Activated naive CD4-positive, alpha-beta T cell treated with anti-CD3 and anti-CD28 coated beads, Interleukin-2, amount 50 U/mL, for 16 hours (primary cell): ENCODE results near the gene APPL2.
"Not testable (repeated sequence)": the region's sequence is repeated elsewhere in the genome, so short reads cannot be mapped to it uniquely, and the experiment has no call there.

Experiments
- DNase-seq: peaks from one replicate; pipeline ENCODE4 v3.0.0-alpha.2; 2020

APPL2 gene

GRCh38 chr12:105235732-105236476 lies at the start of gene APPL2:
Gene APPL2, minus strand, starts transcription at chr12:105236174. Its CDS starts 162 bp downstream, at chr12:105236012.
- DNase-seq = peak; percentile 84

GRCh38 chr12:105285378-105285777 lies 49.4 kb upstream of the APPL2 start:
- no peak for DNase-seq

- no peak for DNase-seq
Observed at GRCh38 chr12:105281694-105282049, 45.7 kb upstream of the APPL2 start.

- DNase-seq = no peak
Observed at GRCh38 chr12:105280966-105281693, 45.2 kb upstream of the APPL2 start.

- no peak for DNase-seq
Observed at GRCh38 chr12:105279460-105280056, 43.6 kb upstream of the APPL2 start.

- no peak for DNase-seq
Observed at GRCh38 chr12:105278043-105278697, 42.2 kb upstream of the APPL2 start.

DNA sequence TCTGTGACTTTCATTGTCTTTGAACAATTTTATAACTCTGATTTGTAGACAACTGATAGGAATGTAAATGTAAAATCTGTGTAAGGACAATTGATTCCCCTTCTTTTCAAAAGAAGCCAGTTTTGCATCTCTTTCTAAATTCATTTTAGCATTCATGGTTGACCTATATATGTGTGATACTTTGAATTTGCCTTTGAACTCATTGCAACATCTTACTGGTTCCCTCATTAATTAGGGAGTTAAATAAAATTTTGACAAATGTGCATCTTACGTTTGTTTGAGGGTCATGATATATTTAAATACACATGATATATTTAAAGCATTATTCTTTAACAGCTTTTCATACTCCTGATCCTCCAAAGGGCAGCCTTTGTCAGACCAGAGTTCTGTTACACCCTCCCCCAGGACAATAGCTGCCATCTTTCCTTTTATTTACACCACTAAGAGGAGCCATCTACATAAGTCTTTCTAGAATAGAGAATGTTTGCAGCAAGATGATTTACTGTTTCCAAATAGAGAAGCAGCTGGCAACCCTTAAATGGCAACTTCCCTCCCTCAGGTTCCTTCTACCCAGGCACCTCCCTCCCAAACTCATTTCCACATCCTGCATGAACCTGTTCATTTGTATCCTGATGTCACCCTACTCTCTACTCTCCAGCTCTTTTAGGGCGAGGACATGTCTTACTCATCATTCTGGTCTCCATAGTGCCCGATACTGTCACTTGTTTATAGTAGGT lies 40.2 kb upstream of the APPL2 start:
- DNase-seq = no peak

GRCh38 chr12:105274571-105274970 lies 38.6 kb upstream of the APPL2 start:
- DNase-seq = no peak

DNA sequence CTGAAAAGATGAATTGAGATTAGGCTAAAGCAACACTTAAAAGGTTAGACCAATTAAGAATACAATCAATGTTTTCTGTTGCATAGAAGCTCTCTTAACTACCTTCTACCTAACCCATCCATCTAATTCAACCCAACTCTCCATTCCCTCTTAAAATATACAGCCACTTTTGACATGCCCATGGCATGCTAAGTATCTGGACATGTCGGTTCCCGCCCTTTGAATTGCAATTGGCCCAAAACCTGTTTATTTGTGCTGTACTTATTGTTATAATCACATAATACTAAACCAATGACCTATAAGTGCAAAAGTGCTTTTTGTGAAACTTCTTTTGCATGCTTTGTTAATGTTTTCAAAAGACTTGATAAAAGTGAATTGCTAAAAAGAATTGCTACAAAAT lies 37.6 kb upstream of the APPL2 start:
- DNase-seq = no peak

DNA sequence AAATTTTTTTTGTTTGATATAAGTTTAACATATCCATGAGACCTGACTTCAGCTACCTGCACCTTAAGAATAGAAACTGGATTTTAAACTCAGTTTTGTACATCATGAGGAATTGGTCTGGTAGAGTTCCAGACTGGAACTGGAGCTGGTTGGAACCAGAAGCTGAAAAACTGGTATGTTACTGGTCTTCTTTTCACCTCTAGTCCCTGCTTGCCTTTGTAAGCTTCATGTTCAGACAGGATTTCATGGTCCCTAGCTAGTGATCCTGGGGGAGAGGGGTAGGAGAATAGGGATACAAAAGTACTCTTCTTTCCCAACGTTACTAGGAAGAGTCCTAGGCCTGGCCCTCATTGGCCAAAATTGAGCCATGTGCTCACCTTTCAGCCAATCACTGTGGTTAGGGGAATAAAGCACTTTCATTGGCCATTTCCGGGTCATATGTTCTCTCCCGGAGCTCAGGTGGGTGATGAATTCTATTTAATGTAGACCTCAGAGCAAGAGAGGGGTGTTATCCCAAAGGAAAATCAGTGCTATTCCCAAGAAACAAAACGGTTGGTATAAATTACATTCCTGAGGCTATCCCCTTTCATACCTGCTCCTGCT lies 36.9 kb upstream of the APPL2 start:
- DNase-seq = no peak

GRCh38 chr12:105272152-105272551 lies 36.2 kb upstream of the APPL2 start:
- no peak for DNase-seq

DNA sequence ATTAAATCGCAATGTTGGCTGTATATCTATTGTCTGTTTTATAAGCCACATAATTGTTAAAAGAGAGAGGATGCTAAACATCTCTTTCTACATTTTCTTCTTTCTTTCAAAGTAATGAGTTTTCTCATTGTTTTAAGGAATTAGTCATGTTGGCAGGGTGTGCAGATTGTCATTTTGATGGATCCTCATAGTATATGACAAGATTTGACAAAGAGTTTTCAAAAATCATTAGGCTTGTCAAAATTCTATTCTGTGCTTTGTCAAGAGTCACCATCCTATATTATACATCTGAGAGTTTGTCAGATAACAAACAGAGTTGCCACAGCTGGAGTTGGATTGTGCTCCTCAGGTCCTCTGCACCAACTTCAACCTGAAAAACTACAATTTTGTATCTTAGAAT lies 35.4 kb upstream of the APPL2 start:
- DNase-seq = no peak

GRCh38 chr12:105270671-105271255 lies 34.8 kb upstream of the APPL2 start:
- no peak for DNase-seq

DNA sequence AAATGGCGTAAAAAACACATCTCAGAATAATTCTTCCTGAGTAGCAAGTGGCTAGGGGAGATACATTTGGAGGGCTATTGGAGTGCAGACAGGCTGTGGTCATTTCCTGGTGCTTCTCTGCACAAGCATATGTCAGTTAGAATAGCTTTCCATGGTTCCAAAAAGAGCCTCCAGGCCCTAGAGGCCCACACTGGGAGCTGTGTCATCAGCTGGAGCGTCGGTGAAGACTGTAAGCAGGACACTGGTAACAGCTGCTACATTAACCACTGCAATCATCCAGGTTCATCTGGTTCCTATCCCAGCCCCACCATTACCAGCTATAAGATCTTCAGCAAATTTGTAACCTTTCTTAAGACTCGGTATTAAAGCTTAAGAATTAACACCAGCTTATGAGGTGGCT lies 31.7 kb upstream of the APPL2 start:
- no peak for DNase-seq

- no peak for DNase-seq
Observed at GRCh38 chr12:105264771-105265170, 28.8 kb upstream of the APPL2 start.

GRCh38 chr12:105262461-105263184 lies 26.6 kb upstream of the APPL2 start:
- DNase-seq = no peak

DNA sequence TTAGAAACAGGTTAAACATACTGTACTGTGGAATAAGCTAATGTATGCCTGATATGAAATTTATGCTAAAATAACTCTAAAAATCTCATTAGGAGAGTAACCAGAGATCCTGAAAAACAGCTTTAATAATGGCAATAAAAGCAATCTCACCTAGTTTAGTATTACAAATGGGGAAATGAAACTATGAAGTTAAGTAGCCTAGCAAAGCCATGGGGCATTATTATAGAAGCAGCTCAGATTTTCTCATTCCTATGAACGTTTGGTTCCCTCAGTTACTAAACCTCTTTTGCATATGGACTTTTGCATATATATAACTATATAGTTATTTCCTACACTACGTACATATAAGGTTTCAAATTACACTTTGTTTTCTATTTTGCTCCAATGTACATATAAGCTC lies 25.0 kb upstream of the APPL2 start:
- DNase-seq = no peak

DNA sequence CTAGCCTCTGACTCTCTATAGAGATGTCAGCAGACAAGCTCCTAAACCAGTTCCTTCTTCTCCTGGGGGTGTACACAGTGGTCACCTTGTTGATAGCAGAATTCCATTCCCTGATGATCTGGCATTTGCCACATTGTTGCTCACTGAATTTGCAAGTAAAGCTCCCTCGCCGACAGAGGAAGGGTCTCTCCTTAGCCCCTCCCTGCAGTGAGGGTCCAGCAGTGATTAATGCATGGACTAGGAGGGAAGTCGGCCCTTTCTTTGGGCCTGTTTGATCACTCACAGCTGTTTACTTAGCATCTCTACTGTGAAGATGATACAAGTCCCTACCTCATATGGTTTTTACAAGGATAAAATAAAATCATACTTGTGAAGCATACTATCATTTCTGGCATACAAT lies 23.3 kb upstream of the APPL2 start:
- DNase-seq = no peak

DNA sequence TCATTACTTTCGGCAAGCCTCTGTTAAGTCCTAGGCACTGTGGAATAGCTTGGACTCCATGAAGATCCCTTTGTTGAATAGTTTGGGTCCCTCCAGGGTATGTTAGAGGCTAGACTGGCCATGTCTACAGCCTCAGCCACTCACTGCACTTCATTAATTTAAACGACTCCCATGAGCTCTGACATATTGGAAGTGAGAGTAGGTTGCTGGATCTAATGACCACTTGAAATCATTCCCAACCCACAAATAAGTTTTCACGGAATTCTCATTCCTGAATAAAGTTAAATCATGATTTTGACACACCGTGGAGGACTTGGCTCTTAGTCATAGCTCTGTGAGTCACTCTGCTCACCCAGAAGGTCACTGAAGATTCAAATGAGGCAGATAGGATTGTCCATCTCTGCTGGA lies 21.4 kb upstream of the APPL2 start:
- no peak for DNase-seq

DNA sequence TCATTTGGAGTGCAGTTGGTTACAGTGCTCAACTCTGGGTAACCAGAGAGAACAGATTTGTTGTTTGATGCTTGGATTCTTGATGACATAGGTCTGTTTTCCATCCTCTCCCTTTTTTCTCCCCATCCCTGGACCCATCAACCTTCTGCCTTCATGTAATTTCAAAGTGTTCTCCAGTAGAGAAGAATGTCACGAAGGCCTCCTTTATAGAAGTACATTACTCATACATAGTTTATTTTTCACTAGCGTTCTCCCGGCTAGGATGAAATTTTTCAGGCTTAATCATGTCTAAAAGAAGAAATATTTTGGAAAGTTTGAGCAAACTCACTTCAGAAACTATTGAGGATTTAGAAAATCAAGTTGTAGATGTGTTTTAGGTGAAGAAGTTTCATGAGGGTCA lies 20.9 kb upstream of the APPL2 start:
- DNase-seq = no peak

GRCh38 chr12:105256431-105256830 lies 20.5 kb upstream of the APPL2 start:
- not testable (repeated sequence) for DNase-seq
